ENCODE data around the gene DNPEP.

DNA sequence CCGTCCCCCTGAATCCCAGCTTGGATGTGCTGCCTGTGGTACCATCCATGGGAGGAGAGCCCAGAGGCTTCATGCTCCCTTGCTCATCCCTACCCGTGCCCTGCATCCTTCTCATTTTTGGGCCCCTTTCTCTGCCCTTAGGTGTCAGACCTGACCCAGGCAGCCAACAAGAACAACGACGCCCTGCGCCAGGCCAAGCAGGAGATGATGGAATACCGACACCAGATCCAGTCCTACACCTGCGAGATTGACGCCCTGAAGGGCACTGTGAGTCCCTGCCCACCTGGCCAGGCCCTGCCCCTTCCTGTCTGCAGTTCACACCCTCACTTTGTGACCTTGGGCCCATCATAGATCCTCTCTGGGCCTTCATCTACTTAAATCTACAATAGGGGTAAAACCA is 33.0 kb upstream of the DNPEP start:
- TF ChIP-seq POLR2A (IDR thresholded peaks at IDR 0.05; ENCODE audit: extremely low read depth, insufficient read length) (no peak), MYC (IDR thresholded peaks at IDR 0.05; ENCODE audit: low read depth, low read length) (no peak)
- TF ChIP-seq, protein P1, sequence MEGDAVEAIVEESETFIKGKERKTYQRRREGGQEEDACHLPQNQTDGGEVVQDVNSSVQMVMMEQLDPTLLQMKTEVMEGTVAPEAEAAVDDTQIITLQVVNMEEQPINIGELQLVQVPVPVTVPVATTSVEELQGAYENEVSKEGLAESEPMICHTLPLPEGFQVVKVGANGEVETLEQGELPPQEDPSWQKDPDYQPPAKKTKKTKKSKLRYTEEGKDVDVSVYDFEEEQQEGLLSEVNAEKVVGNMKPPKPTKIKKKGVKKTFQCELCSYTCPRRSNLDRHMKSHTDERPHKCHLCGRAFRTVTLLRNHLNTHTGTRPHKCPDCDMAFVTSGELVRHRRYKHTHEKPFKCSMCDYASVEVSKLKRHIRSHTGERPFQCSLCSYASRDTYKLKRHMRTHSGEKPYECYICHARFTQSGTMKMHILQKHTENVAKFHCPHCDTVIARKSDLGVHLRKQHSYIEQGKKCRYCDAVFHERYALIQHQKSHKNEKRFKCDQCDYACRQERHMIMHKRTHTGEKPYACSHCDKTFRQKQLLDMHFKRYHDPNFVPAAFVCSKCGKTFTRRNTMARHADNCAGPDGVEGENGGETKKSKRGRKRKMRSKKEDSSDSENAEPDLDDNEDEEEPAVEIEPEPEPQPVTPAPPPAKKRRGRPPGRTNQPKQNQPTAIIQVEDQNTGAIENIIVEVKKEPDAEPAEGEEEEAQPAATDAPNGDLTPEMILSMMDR (IDR thresholded peaks at IDR 0.05; ENCODE audit: low read depth, low read length): no peak
- TF ChIP-seq, protein P2, sequence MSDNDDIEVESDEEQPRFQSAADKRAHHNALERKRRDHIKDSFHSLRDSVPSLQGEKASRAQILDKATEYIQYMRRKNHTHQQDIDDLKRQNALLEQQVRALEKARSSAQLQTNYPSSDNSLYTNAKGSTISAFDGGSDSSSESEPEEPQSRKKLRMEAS (IDR thresholded peaks at IDR 0.05; ENCODE audit: low read depth, low read length): no peak
